ENCODE measurements around the gene PCDHGB6.

GRCh38 chr5:141374627-141375026, 33.2 kb upstream of the PCDHGB6 start:
- TF ChIP-seq CTCF (IDR thresholded peaks at IDR 0.05; ENCODE audit: low read depth, low read length) (no peak), POLR2A (IDR thresholded peaks at IDR 0.05; ENCODE audit: extremely low read depth, insufficient read length) (no peak), MYC (IDR thresholded peaks at IDR 0.05; ENCODE audit: low read depth, low read length) (no peak)
